GM20431 (cell line): Measurements from ENCODE around the gene GALNT14.

Experiments used
- in situ Hi-C: fragments of 300-500 bp; cut with MseI, MboI; formaldehyde crosslinking; loops from one replicate; pipeline ENCODE4 v1.15.0; 2020; ENCODE audit warnings: low sequenced_read_pairs; ENCODE audit not compliant: unreplicated experiment

Gene GALNT14

DNA sequence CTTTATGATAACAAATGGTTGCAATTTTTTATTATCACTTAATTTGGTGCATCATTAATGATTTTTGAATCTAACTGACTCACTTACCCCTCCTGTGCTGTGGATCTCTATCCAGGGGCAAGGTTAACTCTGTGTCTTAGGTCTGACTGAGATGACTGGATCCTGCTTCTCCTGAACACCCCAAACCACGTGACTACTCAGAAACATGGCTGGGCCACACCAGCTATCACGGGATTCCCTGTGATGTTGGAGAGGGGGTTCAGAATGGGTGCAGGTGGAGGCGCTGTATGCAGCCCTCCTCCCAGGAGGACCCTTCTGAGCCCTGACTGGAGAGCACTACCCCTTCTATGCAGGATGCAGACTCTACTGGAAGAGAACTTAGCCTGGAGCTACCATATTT is 178.6 kb downstream of the GALNT14 start:
- in situ Hi-C loops, result no loop called here

DNA sequence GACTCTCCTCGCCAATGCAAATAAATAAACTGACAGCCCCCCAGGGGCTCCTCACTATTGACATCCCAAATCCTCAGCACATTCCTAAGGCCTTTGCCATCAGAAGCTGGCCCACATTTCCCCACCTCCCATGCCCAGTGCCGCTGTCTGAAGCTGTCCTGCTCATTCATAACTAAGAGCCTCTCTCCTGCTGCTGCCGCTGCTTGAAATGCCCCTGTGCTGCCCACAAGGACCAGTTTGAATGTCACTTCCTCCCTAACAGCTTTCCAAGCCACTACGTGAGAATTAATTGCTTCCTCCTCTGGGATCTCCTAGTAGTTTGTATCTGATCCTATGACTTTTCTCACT is 179.3 kb downstream of the GALNT14 start:
- in situ Hi-C loops, result no loop called here

DNA sequence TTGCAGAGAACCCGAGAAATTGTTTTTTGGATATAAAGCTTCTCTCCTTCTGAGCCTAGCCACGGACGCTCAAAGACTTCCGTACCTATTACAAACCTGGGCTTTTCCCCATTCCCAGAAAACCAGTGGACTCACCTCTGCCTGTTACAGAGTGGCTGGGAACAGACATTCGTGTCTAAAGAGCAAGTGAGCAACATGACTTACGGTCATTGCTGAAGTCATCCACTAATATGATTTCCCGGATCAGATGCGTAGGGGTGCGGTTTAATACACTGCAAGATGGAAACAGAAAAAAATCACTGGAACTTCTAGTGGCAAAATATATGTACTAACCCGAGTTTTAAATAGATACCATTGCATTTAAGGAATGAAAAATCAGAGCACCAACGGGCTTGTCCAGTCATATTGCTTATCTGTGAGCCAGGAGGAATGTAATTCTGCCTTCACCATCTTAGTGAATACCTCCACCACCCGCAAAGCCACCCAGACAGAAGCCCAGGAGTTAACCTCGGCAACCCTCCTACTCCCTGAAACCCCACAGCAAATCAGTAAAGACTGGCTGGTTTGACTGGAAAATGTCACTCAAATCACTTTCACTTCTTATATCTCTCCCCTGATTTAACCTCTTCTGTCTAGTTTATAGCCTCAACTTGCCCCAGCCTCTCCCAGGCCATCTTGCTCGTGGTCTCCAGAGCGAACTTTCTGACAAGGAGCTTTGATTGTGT is 179.9 kb downstream of the GALNT14 start:
- in situ Hi-C loops, result no loop called here

DNA sequence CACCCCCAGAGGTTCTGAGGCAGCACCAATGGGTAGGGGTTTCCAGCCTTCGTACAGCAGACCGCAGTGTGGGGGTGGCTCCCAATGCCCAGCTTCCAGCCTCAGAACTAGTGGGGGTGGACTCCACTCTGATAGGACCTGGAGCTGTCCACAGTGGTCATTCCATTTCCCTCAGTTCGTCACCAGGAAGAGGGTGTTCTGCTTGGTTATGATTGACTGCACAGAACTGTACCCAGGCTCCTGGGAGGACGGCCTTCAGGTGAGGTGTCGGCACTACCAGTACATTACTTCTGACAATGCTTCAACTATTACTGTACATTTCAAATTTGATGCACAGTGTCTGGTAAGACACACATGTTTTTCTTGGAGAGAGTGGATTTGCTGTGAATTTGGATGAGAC is 180.6 kb downstream of the GALNT14 start:
- in situ Hi-C loops, result no loop called here

DNA sequence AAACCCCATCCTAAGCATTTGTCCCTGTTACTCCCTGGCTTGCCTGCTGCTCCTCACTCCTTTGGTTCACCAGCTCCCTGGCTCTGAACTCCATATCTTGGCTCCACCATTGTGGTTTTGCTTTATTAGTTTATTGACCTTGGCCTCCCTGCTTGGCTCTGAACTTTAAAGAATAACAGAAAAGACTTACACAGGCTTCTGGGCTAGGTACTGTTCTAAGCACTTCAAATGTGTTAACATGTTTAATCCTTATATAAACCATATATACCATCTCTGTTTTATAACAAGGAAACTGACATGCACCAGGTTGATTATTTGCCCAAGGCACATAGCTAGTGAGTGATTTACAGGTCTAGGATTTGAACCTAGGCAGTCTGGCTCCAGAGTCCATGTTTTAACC is 181.2 kb downstream of the GALNT14 start:
- in situ Hi-C loops, result no loop called here

DNA sequence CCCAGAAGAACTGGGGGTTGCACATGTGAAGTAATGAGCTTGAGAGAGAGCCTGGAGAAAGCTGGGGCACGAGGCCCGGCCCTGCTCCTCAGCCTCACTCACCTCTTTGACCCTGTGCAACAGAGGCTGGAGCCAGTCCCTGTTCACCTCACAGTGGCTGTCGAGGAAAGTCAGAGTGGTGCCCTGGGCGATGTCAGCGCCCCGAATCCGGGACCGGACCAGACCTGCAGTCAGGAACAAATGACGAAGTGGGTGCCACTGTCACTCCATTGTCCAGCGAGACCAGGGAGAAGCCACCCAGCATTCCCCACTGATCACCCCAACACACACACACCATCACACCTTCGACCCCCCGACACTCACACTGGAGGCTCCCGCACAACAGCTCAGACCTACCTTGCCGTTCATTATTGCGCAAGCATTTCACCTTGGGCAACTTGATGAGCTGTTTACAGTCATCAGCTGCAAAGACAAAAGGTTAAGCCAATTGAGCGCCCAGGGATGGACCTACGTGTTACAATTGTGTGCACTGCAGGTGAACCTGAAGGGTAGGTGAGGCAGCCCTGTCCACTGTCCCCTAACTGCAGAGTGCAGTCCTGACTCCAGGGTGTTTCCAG is 182.6 kb downstream of the GALNT14 start:
- in situ Hi-C loops, result no loop called here

DNA sequence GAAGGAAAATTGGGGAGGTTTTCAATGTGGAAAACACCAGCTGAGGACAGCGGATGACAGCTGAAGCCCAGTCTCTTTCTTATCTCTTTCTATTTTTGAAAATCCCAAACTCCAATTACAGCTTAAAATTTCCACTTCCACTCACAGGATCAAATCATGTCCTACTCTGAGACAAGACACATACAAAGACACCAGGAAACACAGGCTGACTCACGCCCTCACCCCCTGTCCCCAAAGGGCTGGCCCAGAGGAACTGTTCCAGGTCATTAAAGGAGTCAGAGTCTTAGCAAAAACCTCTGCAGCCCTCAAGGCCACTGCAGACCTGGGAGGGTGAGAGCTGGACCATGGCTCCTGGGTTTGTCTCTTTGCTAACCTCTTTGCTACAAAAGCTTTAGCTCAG is 187.9 kb downstream of the GALNT14 start:
- in situ Hi-C loops, result no loop called here

DNA sequence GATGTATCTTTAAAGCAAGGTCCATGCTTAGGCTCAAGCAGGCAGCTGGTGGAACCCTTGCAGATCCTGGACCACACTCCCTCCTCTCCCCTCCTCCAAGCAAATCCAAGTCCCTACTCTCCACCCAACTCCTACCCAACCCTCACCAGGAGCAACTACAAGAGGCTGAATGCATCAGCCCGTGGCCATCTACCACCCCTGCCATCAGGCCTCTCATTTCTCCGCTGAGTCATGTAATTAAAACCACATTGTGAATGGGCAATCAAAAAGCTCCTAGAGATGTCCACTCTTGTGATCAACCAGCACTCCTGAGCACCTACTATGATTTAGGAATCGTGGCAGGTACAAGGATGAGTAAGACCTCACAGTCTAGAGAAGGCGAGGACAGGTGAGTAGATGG is 188.8 kb downstream of the GALNT14 start:
- in situ Hi-C loops, result no loop called here

DNA sequence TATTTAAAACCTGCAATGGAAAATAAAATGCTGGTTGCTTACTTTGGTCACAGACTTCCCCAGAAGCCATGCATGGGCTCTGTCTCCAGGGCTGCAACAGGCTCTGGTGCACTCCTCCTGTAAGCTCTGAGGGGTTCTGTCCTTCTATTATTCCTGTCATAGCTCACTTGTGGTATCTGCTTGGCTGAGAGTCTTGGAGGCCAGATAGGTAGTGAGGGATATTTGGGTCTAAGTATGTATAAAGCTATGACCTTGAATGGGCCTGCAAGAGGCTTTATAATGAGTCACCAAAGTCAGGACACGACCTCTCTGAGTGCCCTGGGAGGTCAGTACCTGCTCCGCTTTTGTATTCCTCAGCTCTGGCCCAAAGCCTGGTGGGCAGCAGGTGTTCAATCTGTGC is 189.4 kb downstream of the GALNT14 start:
- in situ Hi-C loops, result no loop called here

DNA sequence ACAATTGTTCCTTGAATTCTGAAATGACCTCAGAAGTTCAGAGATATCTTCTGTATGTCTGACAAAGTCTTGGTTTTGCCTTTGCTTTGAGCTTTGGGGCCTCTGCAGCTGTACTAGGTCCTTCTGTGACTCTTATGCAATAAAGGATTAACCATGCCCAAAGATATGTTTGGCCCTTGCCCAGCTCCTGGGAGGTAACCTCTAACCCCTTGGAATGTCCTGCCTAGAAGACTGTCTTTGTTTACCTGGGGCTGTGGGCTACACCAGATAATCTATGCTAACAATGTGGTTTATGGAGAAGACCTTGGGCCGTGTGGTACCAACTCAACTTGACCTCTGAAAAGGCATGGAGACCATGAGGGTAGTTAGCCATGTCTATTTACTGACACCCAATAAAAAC is 190.1 kb downstream of the GALNT14 start:
- in situ Hi-C loops, result no loop called here

DNA sequence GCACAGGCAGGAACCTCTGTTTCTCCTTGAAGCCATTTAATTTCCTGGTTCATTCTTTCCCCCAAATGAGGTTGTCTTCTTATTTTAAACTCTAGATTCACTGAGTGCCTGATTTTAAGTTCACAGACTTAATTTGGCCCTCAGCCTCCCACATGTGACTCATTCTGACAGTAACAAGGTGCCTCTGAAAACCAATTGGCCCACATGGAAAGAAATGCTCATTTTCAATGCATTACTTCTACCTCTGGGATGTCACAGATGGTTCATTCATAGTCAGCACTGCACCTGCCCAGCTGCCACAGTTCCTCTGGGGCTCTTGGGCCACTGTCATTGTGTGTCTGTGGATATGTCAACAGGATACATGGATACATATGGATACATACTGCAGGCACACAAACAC is 190.6 kb downstream of the GALNT14 start:
- in situ Hi-C loops, result no loop called here

DNA sequence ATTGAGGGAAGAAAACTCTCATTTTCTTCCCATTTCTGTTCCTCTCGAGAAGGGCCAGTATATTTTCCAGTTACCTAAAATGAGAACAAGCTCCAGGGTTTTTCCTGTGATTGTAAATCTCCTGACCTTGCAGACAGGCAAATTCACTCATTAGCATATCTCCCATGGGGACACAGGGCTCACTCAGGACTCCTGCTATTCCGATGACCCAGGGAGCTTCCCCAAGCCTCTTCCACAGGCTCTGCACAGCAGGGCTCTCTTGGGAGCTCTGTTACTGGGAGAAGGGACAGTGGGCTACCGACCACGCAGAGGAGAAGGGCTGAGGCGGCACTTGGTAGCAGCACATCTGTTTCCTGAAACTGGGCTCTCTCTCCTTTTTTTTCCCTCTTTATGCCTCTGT is 195.8 kb downstream of the GALNT14 start:
- in situ Hi-C loops, result no loop called here

DNA sequence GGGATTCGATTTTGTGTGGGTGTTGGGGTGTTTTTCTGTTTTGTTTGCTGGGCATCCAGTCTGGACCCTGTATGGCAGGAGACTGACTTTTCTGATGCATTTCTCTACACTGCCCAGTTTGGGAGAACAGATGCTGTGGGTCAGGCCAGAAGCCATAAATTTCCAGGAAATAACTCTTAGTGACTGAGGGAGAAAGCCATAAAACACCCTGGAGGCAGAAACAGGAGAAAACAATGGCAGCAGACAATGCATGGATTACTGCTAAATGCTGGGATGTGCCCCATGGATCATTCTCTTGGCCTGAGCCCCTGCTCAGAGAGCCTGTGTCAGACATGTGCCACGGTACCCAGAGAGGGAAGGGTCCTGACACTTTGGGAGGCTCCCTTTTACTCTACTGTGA is 197.4 kb downstream of the GALNT14 start:
- in situ Hi-C loops, result no loop called here

DNA sequence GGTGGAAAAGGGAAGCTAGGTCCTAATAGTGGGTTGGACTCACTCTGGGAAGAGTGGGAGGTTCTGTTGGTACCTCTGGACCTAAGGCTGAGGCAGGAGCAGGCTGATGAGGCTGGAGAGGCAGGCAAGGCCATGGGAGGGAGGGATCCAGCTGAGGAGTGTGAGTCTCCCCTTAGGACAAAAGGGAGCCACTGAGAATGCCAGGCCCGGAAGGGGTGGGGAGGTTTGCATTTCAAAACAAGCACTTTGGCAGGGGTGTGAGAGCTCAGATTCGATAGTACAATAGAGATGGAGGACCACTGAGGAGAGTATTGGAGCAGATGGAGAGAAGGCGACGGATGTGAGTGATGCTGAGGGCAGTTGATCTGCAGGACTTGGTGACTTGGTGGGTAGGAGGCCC is 198.9 kb downstream of the GALNT14 start:
- in situ Hi-C loops, result no loop called here

DNA sequence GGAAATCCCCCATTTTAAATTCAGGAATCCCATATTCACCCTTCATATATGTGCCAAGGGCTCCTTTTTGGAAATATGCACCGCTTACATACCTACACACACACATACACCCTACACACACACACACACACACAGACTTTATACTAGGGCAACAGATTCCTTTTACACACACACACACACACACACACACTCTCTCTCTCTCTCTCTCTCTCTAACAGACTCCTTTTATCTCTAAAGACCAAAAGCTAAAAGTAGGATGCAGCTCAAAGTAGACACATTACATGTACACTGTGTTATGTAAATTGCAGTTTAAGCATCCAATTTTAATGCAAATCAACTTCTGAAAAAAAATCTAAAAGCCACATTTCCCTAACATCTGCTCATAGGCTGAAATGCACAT is 200.0 kb downstream of the GALNT14 start:
- in situ Hi-C loops, result no loop called here

DNA sequence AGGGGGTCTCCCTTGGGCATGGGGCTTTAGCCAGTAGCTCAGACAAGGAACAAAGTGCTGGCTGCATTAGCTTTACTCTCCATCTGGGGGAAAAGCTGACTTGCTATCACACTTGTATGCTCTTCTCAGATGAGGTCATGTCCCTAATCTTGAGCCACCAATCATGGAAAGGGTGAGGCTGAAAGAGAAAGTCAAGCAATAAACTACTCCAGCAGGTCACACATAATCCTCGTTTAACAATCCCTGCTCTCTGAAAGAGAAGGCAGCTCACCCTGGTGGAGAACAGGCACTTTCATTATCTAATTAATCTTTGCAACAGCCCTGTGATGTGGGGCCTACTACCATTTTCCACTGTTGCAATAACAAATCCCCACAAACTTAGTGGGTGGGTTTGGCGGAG is 201.3 kb downstream of the GALNT14 start:
- in situ Hi-C loops, result no loop called here

DNA sequence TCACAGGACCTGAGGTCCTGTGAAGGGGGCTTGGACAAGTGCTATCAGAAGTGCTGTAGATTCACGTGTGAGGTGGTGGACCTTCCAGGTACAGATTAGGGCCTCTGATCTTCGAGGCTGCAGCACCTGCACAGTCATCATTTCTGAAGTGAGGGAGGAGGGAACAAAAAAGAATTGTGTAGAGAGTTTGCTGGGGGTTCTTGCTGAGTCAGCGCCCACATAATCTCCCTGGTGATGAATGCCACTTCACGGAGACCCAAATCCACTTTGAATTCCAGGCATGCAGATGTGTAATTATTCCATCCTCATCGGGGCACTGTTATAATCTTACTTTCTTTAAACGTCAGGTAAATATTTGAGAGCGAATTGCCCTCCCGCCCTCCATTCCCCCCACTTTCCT is 202.4 kb downstream of the GALNT14 start:
- in situ Hi-C loops, result no loop called here

DNA sequence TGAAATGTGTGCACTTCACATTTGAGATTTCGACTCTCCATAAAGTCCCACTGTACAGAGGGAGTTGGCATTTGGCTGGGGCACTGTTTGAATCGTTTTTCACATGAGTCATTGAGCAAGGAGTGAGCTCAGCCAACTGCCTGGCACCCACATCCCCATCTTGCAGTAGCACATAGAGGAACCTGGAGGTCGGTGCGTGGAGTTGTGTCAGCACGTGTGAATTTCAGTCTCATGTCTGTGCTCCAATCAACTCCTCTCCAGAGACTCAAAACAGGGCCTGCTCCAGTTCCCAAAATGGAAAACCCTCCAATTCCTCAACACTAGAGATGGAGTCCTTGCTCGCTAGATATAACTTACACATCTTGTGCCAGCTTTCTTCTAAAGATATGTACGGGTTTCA is 204.2 kb downstream of the GALNT14 start:
- in situ Hi-C loops, result no loop called here

DNA sequence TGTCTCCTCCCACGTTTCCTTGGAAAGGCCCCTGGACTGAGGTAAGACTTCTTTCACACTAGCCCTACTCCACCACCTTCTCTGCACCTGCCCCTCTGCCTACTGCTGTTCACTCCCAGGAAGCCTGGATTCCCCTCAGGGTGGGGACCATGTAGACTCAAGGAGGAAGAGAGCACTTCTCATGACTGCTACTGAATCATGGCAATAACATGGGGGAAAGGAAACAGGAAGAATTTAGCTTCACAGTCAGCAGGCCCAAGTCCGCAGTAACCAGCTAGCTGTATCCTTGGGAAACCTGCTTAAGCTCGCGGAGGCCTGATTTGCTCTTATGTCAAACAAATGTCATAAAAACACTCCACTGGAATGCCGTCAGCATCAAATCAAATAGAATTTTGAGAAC is 204.7 kb downstream of the GALNT14 start:
- in situ Hi-C loops, result no loop called here

DNA sequence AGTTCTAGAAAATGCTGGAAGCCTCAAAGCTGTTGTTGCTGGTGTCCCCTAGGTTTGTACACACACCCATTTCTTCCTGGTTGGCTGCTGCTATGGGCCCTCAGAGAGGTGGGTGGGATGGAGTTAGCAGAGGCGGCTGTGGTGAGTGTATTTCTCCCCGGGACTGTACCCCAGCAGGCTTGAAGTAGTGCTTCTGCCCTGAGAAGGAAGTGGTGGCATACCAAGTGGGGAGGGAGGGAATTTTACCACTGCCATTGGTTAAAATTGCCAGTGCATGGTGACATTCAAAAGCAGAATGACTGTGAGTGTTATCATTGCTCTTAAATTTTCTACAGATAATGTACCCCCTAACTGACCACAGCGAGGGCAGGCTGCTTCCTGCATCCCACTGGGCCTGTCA is 205.4 kb downstream of the GALNT14 start:
- in situ Hi-C loops, result no loop called here

DNA sequence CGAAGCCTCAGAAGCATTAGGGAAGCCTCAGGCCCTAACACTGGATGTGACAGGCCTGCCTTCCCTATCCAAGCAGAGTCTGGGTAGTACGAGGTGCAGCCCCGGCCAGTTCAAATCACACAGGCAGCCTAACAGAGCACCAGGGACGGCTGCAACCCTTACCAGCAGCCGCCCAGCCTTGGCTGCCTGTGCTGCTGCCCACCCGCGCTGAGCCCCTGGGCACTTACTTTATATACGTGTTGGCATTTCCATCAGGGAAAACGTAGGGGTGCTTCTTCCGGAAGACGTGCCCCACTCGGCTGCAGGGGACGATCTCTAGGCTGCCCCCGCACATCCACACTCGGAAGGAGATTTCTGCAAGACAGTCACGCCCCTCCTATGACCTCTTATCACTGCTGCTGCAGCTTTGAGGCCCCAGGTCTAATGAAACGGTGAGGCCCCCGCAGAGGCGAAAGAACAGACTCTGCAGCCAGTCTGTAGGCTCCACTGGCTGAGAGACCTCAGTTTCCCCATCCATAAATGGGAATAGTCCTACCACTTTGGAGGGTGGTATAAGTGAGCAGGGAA is 206.3 kb downstream of the GALNT14 start:
- in situ Hi-C loops, result no loop called here

DNA sequence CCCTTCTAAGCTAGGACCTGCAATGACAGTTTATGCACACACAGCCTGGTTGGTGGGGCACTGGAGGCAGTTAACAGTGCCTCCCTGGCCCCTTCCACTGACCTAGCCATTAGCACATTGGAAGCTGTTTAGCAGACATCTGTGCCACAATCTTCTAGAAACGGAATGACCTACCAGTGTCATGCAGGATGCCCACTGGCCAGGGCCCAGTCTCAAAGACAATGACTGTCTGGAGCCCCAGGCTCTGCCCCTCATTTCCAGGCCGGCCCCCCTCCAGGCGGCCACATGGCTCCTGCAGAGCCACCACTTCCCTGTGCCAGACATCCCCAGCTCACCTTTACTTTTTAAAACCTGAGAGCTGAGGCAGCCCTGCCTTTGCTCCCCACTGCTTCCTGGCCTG is 207.5 kb downstream of the GALNT14 start:
- in situ Hi-C loops, result no loop called here
